NCI-H187 treated with DMSO at 0.1 percent for 48 hours (cell line): ENCODE measurements around the gene FBN2.
"Not testable (repeated sequence)": the region's sequence is repeated elsewhere in the genome, so short reads cannot be mapped to it uniquely, and the experiment has no call there.

ENCODE experiments used
- DNase-seq: peaks from one replicate; lab custom pipeline; 2025; lab: John Stamatoyannopoulos, UW

Gene FBN2

DNA sequence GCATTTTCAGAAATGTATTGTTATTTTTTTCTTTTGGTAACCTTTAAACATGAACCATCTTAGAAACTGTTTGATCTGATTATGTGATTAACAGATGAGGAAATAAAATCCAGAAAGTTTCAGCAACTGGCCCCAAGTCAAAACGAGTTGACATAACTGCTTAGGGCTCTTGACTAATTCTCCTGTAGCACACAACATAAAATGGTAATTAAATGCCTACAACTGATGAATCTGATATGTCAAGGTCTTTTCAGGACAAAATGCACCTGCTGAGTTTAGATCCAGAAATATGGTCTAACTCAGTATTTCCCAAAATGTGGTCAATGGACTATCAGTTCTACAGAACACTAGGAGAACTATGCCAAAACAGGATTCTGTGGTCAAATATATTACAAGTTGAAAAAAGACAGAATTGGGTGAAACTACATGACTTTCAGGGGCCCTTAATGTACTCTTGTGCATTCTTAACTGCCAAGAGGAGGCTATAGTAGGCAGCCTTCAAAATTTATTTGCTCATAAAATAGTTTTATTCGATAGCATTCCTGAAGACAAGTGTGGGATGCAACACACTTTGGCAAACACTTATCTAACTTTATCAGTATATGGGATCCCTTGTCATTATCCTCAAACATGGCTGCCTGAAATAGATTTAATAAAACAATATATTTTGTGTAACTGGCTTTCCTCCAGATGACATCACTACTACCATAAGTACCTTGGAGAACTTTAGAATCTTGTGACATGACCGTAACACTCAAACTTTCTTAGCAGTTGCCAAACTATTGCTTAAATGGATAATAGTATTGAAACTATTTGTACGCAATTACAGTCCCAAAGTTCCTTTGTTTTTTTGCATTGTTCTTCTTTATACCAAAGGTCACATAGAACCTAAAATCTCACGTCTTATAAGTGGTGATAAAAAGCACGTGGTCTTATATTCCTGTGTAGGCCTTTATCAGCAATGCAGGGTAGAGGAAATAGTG lies 59.4 kb downstream of the FBN2 start:
- no peak for DNase-seq

DNA sequence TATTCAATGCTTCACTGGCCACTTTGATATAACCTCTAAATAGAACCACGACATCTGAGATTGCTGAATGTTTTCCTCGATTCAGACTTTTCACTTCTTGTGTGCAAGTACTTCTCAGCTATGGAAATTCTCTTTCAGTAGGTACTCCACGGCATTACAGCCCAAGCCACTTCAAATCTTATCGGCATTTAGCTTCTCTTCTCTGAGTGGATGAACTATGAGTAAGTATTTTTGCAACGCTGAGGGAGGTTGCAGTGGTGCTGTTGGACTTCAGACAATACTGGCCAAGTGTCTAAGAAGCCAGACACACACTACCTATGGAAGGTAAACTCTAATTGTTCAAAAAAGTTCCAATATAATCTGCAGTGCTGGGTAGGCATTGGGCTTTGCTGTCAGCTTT lies 60.1 kb downstream of the FBN2 start:
- no peak for DNase-seq

DNA sequence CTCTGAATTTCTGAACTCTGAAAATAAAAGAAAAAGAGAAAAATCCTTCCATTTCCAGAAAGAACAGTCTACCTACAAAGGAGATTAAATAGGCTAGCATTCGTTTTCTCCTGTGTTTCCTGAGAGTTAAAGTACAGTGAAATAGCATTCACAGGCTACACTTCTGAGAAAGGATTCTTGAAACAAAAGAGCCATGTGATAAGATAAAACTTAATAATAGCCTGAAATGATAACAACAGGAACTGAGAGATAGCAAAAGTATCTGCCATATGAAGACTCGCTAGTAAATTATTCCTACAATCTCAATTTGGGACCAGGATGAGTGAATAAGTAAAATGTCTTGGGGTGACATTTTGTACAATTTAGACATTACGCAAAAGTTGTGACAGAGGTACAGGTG lies 62.4 kb downstream of the FBN2 start:
- DNase-seq = no peak

DNA sequence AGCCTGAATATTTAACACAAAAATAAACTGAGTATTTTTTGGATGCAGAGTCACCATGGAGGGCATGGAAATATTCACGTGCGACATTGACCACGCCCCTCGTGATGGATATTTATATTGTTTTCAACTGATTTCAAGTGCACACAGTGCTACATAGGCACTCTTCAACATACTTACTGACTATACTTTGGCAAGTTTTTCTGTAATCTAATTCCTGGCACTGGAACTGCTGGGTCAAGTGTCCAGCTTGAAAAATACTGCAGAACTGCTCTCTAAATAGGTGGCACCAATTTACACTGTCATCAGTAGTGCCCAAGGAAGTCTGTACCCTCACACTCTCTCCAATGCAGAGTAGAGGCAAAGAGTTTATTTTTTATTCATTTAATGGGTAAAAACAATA lies 65.1 kb downstream of the FBN2 start:
- DNase-seq = no peak

DNA sequence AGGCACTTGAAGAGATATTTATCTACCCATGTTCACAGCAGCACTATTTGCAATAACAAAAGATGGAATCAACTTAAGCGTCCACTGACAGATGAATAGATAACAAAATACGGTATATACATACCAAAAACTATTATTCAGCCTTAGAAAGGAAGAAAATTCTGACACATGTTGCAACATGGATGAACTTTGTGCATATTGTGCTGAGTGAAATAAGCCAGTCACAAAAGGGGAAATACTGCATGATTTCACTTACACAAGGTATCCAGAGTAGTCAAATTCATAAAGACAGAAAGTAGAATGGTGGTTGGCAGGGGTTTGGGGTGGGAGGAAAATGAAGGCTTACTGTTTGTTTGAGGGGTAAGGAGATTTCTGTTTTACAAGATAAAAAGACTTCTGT lies 66.0 kb downstream of the FBN2 start:
- DNase-seq = no peak

DNA sequence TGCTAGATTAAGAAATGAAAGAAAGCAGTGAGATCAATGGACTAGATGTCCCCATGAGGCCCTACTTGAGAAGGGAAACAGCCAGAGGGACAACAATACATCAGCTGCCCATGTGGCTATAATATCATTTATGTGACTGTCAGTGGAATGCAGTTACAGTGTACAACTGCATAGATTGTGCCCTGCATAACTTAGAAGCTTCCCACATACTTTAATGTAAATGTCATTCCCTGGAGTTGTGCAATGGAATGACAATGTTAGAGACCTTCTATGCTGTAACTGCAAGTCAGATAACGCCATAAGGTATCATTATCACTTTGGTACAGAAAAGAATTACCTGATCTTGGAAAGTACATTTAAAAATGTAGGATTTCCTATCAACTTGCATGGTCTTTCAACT lies 67.4 kb downstream of the FBN2 start:
- no peak for DNase-seq

DNA sequence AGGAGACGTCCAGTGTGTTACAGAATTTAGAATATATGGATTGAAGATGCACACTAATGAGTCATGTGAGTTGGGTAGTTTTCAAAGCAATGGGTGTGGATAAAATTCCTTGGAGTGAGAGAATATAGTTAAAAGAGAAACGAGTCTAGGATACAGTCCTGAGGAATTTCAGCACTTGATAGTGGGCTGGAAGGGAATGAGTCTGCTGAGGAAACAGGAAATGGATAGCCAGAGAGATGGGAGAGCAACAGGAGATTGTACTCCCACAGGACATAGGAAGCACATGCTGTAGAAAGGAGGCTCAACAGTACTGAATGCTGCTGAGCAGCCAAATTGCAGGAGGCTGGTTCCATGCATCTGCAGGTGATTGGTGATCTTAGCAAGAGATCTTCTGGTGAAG lies 68.1 kb downstream of the FBN2 start:
- no peak for DNase-seq

DNA sequence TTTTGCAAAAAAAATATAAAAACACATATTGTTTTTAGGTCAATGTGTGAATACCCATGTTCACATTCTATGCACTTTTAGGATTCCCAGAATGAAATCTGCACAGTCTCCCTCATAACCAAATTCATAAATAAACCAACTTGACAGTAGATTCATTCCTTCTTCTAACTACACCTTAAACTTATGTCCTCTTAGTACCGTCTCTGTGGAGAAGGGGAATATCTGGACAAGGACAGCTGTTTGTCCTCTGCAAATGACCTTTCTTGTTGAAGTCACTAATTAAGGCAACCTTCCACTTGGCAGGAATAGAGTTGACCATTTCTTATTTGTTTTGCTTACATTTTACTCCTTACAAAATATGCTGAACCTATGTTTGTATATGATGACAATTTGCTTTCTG lies 71.1 kb downstream of the FBN2 start:
- no peak for DNase-seq

DNA sequence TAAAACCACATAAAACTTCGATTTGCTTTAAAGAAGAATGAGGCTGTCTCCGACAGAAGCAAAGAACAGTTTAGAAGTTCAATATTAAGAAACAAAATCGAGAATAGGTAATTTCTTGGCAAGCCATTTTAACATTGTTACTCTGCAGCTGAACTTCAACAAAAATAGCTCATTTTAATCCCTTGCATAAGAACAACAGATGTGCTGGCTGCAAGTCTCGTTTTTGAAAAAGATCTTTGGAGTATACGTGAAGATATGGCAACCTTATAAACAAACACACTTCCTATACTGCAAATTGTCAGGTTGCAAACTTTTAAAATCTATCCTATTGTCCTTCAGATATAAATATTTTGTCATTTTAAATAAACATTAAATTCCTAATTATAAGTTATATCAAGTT lies 71.5 kb downstream of the FBN2 start:
- no peak for DNase-seq

DNA sequence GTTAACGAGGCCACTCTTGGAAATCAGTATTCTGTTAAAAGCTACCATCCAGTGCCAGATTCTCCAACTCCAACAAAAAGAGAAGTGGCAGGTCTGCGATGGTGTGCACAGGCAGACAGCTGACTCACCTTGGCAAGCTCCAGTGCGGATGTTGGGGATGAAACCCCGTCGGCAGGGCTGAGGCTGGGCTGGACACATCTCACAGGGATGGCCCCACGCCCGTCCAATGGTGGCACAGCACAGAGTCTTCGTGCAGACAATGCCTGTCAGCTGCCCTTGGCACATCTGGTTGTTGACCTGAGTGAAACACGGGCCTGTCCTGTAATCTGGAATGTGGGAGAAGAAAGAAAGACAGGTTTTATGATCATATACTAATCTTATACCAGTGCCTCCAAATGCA lies 73.4 kb downstream of the FBN2 start:
- no peak for DNase-seq

DNA sequence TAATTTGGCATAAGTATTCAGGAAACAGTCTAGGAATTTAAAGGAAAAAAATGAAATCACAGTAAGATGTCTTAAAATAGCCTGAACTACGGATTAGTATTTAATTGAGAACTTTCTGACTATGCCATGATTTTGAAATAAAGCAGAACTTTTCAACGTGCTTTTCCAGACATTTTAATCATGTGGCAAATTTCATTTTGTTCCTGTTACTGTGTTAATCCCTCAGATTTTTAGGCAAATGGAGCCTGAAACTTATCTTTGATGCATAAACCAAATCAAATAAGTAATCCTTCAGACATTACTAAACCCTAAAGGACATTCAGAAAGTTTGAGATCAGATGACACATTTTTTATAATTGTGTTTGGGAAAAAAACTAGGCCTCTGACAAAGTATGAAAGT lies 75.7 kb downstream of the FBN2 start:
- DNase-seq = no peak

DNA sequence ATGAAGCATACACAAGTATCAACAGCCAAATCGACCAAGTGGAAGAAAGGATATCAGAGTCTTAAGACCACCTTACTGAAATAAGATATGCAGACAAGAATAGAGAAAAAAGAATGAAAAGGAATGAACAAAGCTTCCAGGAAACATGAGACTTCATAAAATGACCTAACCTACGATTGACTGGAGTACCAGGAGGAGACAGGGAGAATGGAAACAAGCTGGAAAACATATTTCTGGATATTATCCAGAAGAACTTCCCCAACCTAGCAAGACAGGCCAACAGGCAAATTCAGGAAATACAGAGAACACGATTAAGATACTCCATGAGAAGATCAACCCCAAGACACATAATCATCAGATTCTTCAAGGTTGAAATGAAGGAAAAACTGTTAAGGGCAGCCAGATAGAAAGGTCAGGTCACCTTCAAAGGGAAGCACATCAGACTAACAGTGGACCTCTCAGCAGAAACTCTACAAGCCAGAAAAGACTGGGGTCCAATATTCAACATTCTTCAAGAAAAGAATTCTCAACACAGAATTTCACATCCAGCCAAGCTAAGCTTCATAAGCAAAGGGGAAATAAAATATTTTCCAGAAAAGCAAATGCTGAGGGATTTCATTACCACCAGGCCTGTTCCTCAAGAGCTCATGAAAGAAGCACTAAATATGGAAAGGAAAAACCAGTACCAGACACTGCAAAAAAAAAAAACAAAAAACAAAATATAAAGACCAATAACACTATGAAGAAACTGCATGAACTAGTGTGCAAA lies 80.7 kb downstream of the FBN2 start:
- DNase-seq = not testable (repeated sequence)

DNA sequence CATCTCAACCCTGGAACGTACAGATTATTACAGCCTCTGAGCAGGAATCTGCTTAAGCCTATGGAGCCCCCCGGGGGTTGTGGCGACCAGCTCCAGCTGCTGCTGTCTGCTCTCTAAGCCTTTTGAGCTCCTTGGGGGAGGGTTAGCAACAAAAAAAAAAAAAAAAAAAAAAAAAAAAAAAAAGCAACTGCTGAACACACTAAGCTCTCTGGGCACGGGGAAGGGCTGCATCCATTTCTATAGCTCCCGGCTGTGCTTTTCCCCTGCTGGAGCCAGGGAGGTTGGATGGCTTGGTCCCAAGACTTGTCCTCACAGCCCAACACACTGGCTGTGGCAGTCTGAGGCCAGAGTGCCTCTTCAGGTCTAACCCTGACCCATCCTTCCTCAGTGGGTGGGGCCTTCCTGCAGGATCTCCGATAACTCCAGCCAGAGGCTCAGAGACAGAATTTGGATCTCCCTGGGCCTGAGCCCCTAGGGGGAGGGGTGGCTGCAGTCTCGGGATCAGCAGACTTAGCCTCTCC lies 82.1 kb downstream of the FBN2 start:
- DNase-seq = no peak

DNA sequence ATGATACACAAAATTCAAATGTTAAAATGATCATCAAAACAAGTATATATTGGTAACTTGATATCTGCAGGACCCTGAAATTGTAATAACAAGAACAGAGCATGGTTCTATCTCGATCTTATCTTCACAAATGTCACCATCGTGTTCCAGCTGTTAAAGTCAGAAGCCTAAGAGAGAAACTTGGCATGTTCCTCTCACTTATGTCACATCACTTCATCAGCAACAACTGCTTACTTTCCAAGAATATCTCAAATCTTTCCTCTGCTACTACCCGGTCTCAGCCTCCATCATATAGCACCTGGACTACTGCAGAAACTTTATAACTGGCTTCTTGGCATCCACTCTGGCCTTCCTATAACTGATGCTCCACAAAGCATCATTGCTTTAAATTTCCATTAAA lies 84.9 kb downstream of the FBN2 start:
- no peak for DNase-seq

DNA sequence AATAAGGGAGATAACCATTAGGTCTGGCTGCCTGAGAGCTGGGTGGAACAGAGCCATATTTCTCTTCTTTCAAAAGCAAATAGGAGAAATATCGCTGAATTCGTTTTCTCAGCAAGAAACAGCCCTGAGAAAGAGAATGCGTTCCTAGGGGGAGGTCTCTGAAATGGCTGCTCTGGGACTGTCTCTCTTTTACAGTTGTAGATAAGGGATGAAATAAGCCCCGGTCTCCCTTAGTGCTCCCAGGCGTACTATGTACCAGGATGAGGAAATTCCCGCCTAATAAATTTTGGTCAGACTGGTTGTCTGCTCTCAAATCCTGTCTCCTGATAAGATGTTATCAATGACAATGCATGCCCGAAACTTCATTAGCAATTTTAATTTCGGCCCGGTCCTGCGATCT lies 90.8 kb downstream of the FBN2 start:
- not testable (repeated sequence) for DNase-seq

DNA sequence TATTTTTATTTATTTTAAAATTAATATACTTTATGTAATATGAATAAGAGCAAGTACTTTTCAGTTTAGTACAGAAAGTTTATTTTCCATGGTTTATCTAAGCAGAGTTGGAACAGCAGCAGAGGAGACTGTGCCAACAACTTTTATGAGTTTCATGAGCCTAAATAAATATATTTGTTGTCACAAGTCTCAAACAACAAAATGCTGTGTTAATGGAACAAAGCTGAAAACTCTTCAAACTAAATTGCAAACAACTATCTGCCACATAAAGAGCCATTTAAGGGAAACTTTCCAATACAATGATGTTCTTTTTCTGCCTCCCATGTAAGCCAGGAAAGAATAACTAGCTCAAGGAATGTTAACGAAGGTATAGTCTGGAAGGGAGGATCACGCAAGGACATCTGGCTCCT lies 96.1 kb downstream of the FBN2 start:
- no peak for DNase-seq

DNA sequence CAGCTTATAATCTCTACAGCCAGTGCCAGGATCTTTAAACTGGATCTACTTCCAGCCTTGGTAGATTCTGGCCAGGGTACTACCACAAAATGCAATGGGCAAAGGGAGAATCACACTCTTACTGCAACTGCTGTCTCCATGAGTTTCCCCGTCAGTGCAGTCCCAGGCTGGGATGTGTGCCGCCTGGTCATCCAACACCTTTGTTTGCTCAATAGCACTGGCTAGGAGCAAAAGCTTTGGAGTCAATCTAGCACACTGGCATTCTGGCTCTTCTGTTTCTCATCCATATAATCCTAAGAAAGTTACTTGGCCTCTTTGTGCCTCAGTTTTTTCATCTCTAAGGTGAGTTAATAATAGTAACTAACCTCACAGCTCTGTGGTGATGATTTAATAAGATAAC lies 96.9 kb downstream of the FBN2 start:
- DNase-seq = no peak

DNA sequence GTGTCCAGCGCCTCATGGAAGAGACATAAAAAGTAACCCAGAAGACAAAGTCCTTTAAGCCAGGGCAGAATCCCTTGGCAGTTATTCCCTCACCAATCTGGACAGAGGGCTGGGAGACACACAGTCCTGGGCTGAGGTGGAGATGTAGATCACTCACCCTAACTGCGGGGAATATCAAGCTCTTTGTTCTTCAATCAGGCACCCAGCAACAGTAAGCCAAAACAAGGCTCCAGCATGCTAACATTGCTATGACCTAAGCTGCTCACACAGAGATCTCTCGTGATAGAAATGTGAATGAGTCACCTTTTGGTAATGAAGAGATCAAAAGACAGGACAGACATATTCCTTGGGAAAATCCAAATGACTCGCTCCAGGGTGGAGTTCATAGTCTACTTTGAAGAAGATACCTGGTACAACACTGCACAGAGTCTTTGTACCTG lies 101.3 kb downstream of the FBN2 start:
- no peak for DNase-seq

DNA sequence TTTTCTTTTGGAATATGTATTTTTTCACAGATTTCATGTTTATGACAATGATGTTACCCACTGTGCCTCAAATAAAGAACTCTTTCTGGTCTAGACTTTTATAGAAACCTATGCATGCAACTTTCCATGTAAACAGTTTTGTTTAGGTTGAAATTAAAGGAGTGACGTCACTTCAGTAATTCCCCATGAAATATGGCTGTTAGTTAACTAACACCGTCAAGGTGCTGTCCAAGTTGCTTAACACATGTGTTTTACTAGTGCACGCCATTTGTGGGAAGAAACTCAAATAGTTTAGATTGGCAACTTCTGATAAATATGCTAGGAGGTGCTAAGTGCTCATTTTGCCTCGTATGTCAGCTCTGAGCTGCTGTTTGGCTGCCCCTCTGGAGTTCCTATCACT lies 102.2 kb downstream of the FBN2 start:
- no peak for DNase-seq

DNA sequence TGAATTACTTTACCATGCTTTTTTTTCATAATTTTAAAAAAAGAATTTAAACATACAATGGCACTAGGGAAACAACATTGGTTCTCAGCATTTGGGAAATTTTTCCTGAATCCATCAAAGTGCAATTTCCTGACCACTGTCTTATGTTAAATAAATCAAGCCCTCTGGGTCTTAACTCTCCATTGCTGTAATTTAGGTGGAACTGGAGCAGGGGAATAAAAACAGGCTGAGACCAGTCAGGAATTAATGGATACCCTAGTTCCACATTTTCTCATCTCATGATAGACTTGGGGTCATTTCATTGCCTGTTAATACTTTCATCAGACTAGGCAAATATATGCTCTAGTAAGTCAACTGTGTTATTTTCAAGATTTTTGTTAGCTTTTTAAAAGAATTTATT lies 103.1 kb downstream of the FBN2 start:
- DNase-seq = no peak

DNA sequence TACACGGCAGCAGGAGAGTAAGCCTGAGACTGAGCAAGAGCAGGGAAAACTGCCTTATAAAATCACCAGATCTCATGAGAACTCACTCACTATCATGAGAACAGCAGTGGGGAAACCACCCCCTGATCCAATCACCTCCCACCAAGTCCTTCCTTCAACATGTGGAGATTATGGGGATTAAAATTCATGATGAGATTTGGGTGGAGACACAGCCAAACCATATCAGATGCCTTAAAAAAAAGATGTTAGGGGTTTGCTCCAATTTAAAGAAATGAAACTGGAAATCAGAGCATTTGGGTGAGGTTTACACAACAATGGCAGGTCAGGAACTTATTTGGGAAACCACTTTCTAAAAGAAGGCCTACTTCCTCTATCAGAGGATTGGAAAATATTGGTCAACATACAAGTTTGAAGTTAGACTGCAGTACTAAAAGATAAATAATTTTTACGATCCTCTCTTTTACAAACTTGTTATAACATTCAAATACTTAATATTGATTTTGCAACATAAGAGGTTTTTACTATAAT lies 105.1 kb downstream of the FBN2 start:
- no peak for DNase-seq

DNA sequence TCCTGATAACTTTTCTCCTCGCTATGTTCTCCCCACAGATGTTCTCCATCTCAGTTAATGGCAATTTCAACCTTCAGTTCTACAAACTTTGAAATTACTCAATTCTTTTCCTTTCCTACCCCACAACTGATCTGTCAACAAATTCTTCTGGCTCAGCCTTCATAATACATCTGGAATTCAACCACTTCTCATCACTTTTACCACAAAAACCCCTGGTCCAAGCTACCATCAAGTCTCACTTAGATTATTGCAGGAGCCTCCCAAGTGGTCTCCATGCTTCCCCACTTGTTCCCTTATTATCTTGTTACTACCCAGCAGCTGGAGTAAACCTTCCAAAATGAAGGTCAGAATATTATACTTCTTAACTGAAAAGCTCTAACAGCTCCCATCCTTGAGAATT lies 110.1 kb downstream of the FBN2 start:
- no peak for DNase-seq

DNA sequence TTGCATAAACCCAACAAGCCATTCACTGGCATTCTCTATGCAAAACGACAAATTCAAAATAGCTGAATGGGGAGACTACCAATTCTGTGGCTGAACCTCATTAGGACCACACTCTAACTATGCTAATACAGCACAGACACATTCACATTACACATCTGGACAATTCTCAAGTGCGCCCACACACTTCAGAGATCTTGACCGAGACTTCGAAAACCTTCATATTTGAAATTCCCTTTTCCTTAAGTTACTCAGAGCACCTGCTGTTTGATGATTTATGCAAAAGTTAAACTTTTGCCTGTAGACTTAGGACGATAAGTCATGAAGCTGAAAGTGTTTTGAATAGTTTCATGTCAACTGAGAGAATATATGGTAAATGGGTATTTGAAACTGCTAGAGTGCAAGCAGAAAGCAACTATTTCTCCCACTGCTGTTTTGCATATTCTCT lies 111.9 kb downstream of the FBN2 start:
- no peak for DNase-seq
